Measurements from ENCODE around the gene PNKP. TPM values are rescaled to one million over a fixed set of nuclear protein-coding genes. Genes with fewer than 3 reads are reported as not detected.

PNKP gene
- 122 TPM for total RNA-seq

- peak; percentile 94 for DNase-seq (ENCODE audit: low spot score)
Observed at GRCh38 chr19:49866933-49867782, at the start of gene PNKP. TSS of gene PNKP (minus strand) at chr19:49867576. CDS start at chr19:49867204, 372 bp downstream.

- no peak for DNase-seq (ENCODE audit: low spot score)
Observed at GRCh38 chr19:49915271-49915670, 47.9 kb upstream of the PNKP start.

GRCh38 chr19:49913720-49914119 is 46.3 kb upstream of the PNKP start:
- DNase-seq (ENCODE audit: low spot score): no peak

GRCh38 chr19:49912965-49913685 is 45.7 kb upstream of the PNKP start:
- no peak for DNase-seq (ENCODE audit: low spot score)

GRCh38 chr19:49911381-49912145 is 44.2 kb upstream of the PNKP start:
- DNase-seq (ENCODE audit: low spot score): no peak

- no peak for DNase-seq (ENCODE audit: low spot score)
Observed at GRCh38 chr19:49910179-49910578, 42.8 kb upstream of the PNKP start.

GRCh38 chr19:49908480-49909420 is 41.4 kb upstream of the PNKP start:
- no peak for DNase-seq (ENCODE audit: low spot score)

- no peak for DNase-seq (ENCODE audit: low spot score)
Observed at GRCh38 chr19:49907745-49908446, 40.5 kb upstream of the PNKP start.

GRCh38 chr19:49906879-49907564 is 39.6 kb upstream of the PNKP start:
- DNase-seq (ENCODE audit: low spot score): no peak

GRCh38 chr19:49904136-49904535 is 36.8 kb upstream of the PNKP start:
- no peak for DNase-seq (ENCODE audit: low spot score)

GRCh38 chr19:49896863-49897621 is 29.7 kb upstream of the PNKP start, which contains the start of gene IL4I1:
TSS of gene IL4I1 (minus strand) at chr19:49896887. CDS start at chr19:49896160, 727 bp downstream.
- DNase-seq (ENCODE audit: low spot score): peak; percentile 63

- no peak for DNase-seq (ENCODE audit: low spot score)
Observed at GRCh38 chr19:49895566-49896297, 28.4 kb upstream of the PNKP start.

GRCh38 chr19:49894879-49895565 is 27.6 kb upstream of the PNKP start:
- DNase-seq (ENCODE audit: low spot score): no peak

GRCh38 chr19:49894011-49894664 is 26.8 kb upstream of the PNKP start:
- no peak for DNase-seq (ENCODE audit: low spot score)

- no peak for DNase-seq (ENCODE audit: low spot score)
Observed at GRCh38 chr19:49892716-49893115, 25.3 kb upstream of the PNKP start.

- no peak for DNase-seq (ENCODE audit: low spot score)
Observed at GRCh38 chr19:49891393-49891792, 24.0 kb upstream of the PNKP start.

Measured in ureter (tissue), 1 donor.